Fibroblast of the aortic adventitia (primary cell): Measurements from ENCODE around the gene SWT1. TPM values are rescaled to one million over a fixed set of nuclear protein-coding genes. Genes with fewer than 3 reads are reported as not detected.
A peak's percentile ranks its signal among the peaks of the same experiment; 100 is the strongest.

Experiments used
- DNase-seq: peaks from one replicate; pipeline ENCODE4 v3.0.0-alpha.2; 2010; ENCODE audit warnings: low read depth
- H3K4me3 ChIP-seq: 2 replicates; pipeline ENCODE4 v1.5.1; 2011; ENCODE audit warnings: low read depth, mild to moderate bottlenecking, control low read depth, low read length, moderate library complexity
- CTCF ChIP-seq: IDR thresholded peaks from 2 replicates; pipeline ENCODE4 v1.5.1; 2011; ENCODE audit warnings: mild to moderate bottlenecking, low read length, control low read depth, inconsistent platforms; ENCODE audit not compliant: insufficient read depth
- total RNA-seq: library from RNA; depleted of rRNA; stranded (reverse); fragments of >200 nt; gene quantifications from 2 replicates; pipeline ENCODE4 v1.2.3, GENCODE V29; 2012; ENCODE audit warnings: low replicate concordance

The SWT1 gene
- total RNA-seq, result 8.1 and 9.2 TPM in 2 replicates

GRCh38 chr1:185156854-185157598 lies at the start of gene SWT1, which contains the start of gene TRMT1L:
Gene SWT1 (plus strand): TSS chr1:185157167. CDS start chr1:185160842, 3,675 bp downstream.
Gene TRMT1L (minus strand): TSS chr1:185156953. CDS start chr1:185156712, 241 bp downstream.
- TF ChIP-seq CTCF, result no peak
- H3K4me3 ChIP-seq, result peak within 1 kb of the TSS; percentile 90
- DNase-seq, result peak; percentile 98

GRCh38 chr1:185108321-185108720 lies 48.6 kb upstream of the SWT1 start:
- TF ChIP-seq CTCF, result no peak
- H3K4me3 ChIP-seq, result no peak overlapping the region
- DNase-seq, result peak; percentile 11

GRCh38 chr1:185110145-185110544 lies 46.8 kb upstream of the SWT1 start:
- no peak overlapping the region for H3K4me3 ChIP-seq
- TF ChIP-seq CTCF, result no peak
- DNase-seq, result no peak

GRCh38 chr1:185111873-185112272 lies 45.1 kb upstream of the SWT1 start:
- H3K4me3 ChIP-seq, result no peak overlapping the region
- no peak for TF ChIP-seq CTCF

GRCh38 chr1:185112356-185112755 lies 44.6 kb upstream of the SWT1 start:
- no peak for TF ChIP-seq CTCF
- no peak overlapping the region for H3K4me3 ChIP-seq
- DNase-seq, result no peak

More at GRCh38 chr1:185111873-185112272, 45.1 kb upstream of the SWT1 start:
- no peak for DNase-seq

- no peak for DNase-seq
- TF ChIP-seq CTCF, result no peak
- H3K4me3 ChIP-seq, result no peak overlapping the region
Observed at GRCh38 chr1:185129708-185130107, 27.3 kb upstream of the SWT1 start.

- H3K4me3 ChIP-seq, result no peak overlapping the region
- no peak for TF ChIP-seq CTCF
- no peak for DNase-seq
Observed at GRCh38 chr1:185132534-185132933, 24.4 kb upstream of the SWT1 start.
